ENCODE measurements around the gene SCUBE1.
"Not testable (repeated sequence)": the region's sequence is repeated elsewhere in the genome, so short reads cannot be mapped to it uniquely, and the experiment has no call there.

Gene SCUBE1

DNA sequence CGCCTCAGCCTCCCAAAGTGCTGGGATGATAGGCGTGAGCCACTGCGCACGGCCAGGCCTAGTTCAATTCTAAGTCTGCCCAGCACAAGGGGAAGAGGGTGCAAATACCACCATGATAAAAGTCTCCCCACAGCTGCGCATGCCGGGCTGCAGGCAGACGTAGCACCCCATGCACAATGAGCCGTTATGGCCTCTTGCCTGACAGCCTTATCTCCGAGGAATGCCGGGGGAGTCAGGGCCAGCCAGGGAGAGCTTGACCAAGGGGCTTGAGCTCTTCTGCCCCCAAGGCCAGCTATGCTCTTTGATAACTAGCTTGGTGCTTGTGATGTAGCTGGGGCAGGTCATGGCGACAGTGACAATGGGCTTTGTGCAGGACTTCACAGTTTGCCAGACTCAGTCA lies 13.7 kb upstream of the SCUBE1 start:
- H3K9ac ChIP-seq (ENCODE audit: insufficient read length, low read depth) = no peak overlapping the region
- no peaks in the 10 kb centered on the region for H3K36me3 ChIP-seq (ENCODE audit: insufficient read depth, insufficient read length, low read length)
- H3K4me1 ChIP-seq (ENCODE audit: insufficient read depth, insufficient read length) = no peaks in the 10 kb centered on the region
- H3K27me3 ChIP-seq (ENCODE audit: insufficient read depth, insufficient read length) = no peaks in the 10 kb centered on the region
- H3K9me3 ChIP-seq (ENCODE audit: insufficient read depth, low read length) = no peaks in the 10 kb centered on the region
- DNase-seq (ENCODE audit: low read depth, low spot score) = no peak
- H3K4me3 ChIP-seq (ENCODE audit: insufficient read length, low read depth) = no peak overlapping the region
- no peak for TF ChIP-seq ZNF274 (IDR thresholded peaks at IDR 0.05; ENCODE audit: low read depth, low read length)
- no peak for TF ChIP-seq YY1 (IDR thresholded peaks at IDR 0.05; ENCODE audit: insufficient read depth, insufficient read length)
- no peak for TF ChIP-seq SUZ12 (IDR thresholded peaks at IDR 0.05; ENCODE audit: extremely low read depth, insufficient read depth, insufficient read length)

DNA sequence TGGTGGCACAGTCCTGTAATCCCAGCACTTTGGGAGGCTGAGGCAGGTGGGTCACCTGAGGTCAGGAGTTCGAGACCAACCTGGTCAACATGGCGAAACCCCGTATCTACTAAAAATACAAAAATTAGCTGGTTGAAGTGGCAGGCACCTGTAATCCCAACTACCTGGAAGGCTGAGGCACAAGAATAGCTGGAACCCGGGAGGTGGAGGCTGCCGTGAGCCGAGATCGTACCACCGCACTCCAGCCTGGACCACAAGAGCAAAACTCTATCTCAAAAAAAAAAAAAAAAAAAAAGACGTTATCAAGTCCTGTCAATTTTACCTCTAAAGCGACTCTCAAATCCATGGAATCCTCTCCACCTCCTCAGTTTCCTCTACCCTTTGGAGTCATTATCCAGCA lies 12.5 kb upstream of the SCUBE1 start:
- H3K9me3 ChIP-seq (ENCODE audit: insufficient read depth, low read length); H3K4me3 ChIP-seq (ENCODE audit: insufficient read length, low read depth); H3K4me1 ChIP-seq (ENCODE audit: insufficient read depth, insufficient read length); H3K27me3 ChIP-seq (ENCODE audit: insufficient read depth, insufficient read length); DNase-seq (ENCODE audit: low read depth, low spot score); H3K36me3 ChIP-seq (ENCODE audit: insufficient read depth, insufficient read length, low read length); H3K9ac ChIP-seq (ENCODE audit: insufficient read length, low read depth): not testable (repeated sequence)

- TF ChIP-seq ZNF274 (IDR thresholded peaks at IDR 0.05; ENCODE audit: low read depth, low read length) (no peak), SUZ12 (IDR thresholded peaks at IDR 0.05; ENCODE audit: extremely low read depth, insufficient read depth, insufficient read length) (no peak), YY1 (IDR thresholded peaks at IDR 0.05; ENCODE audit: insufficient read depth, insufficient read length) (no peak)
- Histone ChIP-seq H3K36me3 (ENCODE audit: insufficient read depth, insufficient read length, low read length) (no peaks in the 10 kb centered on the region), H3K9me3 (ENCODE audit: insufficient read depth, low read length) (no peaks in the 10 kb centered on the region; the same call in 1 of the 2 replicates), H3K4me1 (ENCODE audit: insufficient read depth, insufficient read length) (no peaks in the 10 kb centered on the region), H3K4me3 (ENCODE audit: insufficient read length, low read depth) (no peak overlapping the region), H3K27me3 (ENCODE audit: insufficient read depth, insufficient read length) (no peaks in the 10 kb centered on the region), H3K9ac (ENCODE audit: insufficient read length, low read depth) (no peak overlapping the region)
- DNase-seq (ENCODE audit: low read depth, low spot score) = no peak
Observed at GRCh38 chr22:43351966-43352345, 8.8 kb upstream of the SCUBE1 start.

GRCh38 chr22:43349636-43350035 lies 6.5 kb upstream of the SCUBE1 start:
- Histone ChIP-seq H3K36me3 (ENCODE audit: insufficient read depth, insufficient read length, low read length) (no peaks in the 10 kb centered on the region), H3K9ac (ENCODE audit: insufficient read length, low read depth) (no peak overlapping the region), H3K4me3 (ENCODE audit: insufficient read length, low read depth) (no peak overlapping the region), H3K4me1 (ENCODE audit: insufficient read depth, insufficient read length) (no peaks in the 10 kb centered on the region), H3K9me3 (ENCODE audit: insufficient read depth, low read length) (no peaks in the 10 kb centered on the region; the same call in 1 of the 2 replicates), H3K27me3 (ENCODE audit: insufficient read depth, insufficient read length) (peaks cover 16% of the 10 kb centered on the region)
- TF ChIP-seq ZNF274 (IDR thresholded peaks at IDR 0.05; ENCODE audit: low read depth, low read length) = no peak
- no peak for TF ChIP-seq SUZ12 (IDR thresholded peaks at IDR 0.05; ENCODE audit: extremely low read depth, insufficient read depth, insufficient read length)
- no peak for TF ChIP-seq YY1 (IDR thresholded peaks at IDR 0.05; ENCODE audit: insufficient read depth, insufficient read length)
- no peak for DNase-seq (ENCODE audit: low read depth, low spot score)

- DNase-seq (ENCODE audit: low read depth, low spot score) = peak; percentile 23
- no peaks in the 10 kb centered on the region; the same call in 1 of the 2 replicates for H3K9me3 ChIP-seq (ENCODE audit: insufficient read depth, low read length)
- H3K9ac ChIP-seq (ENCODE audit: insufficient read length, low read depth) = no peak overlapping the region
- TF ChIP-seq ZNF274 (IDR thresholded peaks at IDR 0.05; ENCODE audit: low read depth, low read length) = no peak
- TF ChIP-seq YY1 (IDR thresholded peaks at IDR 0.05; ENCODE audit: insufficient read depth, insufficient read length) = no peak
- TF ChIP-seq SUZ12 (IDR thresholded peaks at IDR 0.05; ENCODE audit: extremely low read depth, insufficient read depth, insufficient read length) = no peak
- no peaks in the 10 kb centered on the region for H3K36me3 ChIP-seq (ENCODE audit: insufficient read depth, insufficient read length, low read length)
- peaks cover 40% of the 10 kb centered on the region for H3K27me3 ChIP-seq (ENCODE audit: insufficient read depth, insufficient read length)
- peaks cover 3% of the 10 kb centered on the region for H3K4me1 ChIP-seq (ENCODE audit: insufficient read depth, insufficient read length)
- H3K4me3 ChIP-seq (ENCODE audit: insufficient read length, low read depth) = no peak overlapping the region
Observed at GRCh38 chr22:43346521-43346929, 3.4 kb upstream of the SCUBE1 start.

DNA sequence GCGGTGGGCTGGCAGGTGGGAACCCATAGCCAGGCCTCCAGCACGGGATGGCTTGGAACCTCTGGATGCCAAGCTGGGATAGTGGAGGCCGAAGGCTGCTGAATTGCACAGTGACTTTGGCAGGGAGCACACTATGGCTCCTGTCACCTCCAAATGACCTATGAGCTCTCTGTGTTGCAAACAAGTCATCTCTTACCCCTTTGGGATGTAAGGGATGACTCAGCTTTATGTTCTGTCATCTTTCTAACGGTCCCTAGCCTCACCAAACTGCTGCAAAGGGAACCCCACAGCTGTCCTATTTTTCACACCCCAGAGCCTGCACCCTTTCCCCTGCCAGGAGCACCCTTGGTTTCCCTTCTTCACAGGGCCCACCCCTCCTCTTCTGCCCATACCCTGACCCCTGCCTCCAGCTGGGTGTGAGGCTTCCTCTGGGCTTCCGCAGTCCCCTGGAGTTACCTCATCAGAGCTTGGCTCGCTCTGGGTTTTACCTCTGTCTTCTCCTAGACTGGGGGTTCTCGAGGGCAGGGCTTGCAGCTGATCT lies 2.7 kb upstream of the SCUBE1 start:
- no peaks in the 10 kb centered on the region; the same call in 1 of the 2 replicates for H3K9me3 ChIP-seq (ENCODE audit: insufficient read depth, low read length)
- no peak for DNase-seq (ENCODE audit: low read depth, low spot score)
- peaks cover 3% of the 10 kb centered on the region for H3K4me1 ChIP-seq (ENCODE audit: insufficient read depth, insufficient read length)

DNA sequence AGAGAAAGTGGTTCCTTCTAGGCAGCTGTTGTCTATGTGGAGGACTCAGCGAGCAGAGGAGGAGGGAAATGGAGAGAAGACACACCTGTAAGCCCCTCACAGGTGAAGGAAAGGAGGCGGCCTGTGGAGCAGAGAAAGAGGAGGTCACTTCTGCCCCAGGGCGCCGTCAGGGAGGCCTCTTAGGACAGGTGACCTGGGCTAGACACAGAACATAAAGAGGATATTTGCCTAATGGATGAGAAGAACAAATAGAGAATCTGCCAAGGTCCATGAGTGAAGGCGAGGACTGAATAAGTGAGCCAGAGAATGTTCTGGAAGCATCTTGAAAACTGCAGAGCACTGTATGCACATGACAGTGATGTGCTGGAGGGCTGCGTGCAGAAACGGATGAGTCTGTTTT lies 2.2 kb upstream of the SCUBE1 start:
- DNase-seq (ENCODE audit: low read depth, low spot score) = no peak
- Histone ChIP-seq H3K4me3 (ENCODE audit: insufficient read length, low read depth) (no peak overlapping the region), H3K9ac (ENCODE audit: insufficient read length, low read depth) (no peak overlapping the region), H3K27me3 (ENCODE audit: insufficient read depth, insufficient read length) (peaks cover 52% of the 10 kb centered on the region), H3K36me3 (ENCODE audit: insufficient read depth, insufficient read length, low read length) (no peaks in the 10 kb centered on the region), H3K4me1 (ENCODE audit: insufficient read depth, insufficient read length) (peaks cover 3% of the 10 kb centered on the region), H3K9me3 (ENCODE audit: insufficient read depth, low read length) (no peaks in the 10 kb centered on the region; the same call in 1 of the 2 replicates)
- TF ChIP-seq YY1 (IDR thresholded peaks at IDR 0.05; ENCODE audit: insufficient read depth, insufficient read length) (no peak), SUZ12 (IDR thresholded peaks at IDR 0.05; ENCODE audit: extremely low read depth, insufficient read depth, insufficient read length) (no peak), ZNF274 (IDR thresholded peaks at IDR 0.05; ENCODE audit: low read depth, low read length) (no peak)

More for the DNA sequence above, 2.7 kb upstream of the SCUBE1 start:
- H3K36me3 ChIP-seq (ENCODE audit: insufficient read depth, insufficient read length, low read length) = no peaks in the 10 kb centered on the region
- H3K27me3 ChIP-seq (ENCODE audit: insufficient read depth, insufficient read length) = peaks cover 47% of the 10 kb centered on the region
- no peak overlapping the region for H3K4me3 ChIP-seq (ENCODE audit: insufficient read length, low read depth)
- no peak for TF ChIP-seq SUZ12 (IDR thresholded peaks at IDR 0.05; ENCODE audit: extremely low read depth, insufficient read depth, insufficient read length)
- no peak for TF ChIP-seq YY1 (IDR thresholded peaks at IDR 0.05; ENCODE audit: insufficient read depth, insufficient read length)
- no peak for TF ChIP-seq ZNF274 (IDR thresholded peaks at IDR 0.05; ENCODE audit: low read depth, low read length)
- no peak overlapping the region for H3K9ac ChIP-seq (ENCODE audit: insufficient read length, low read depth)

- Histone ChIP-seq H3K4me1 (ENCODE audit: insufficient read depth, insufficient read length) (peaks cover 3% of the 10 kb centered on the region), H3K27me3 (ENCODE audit: insufficient read depth, insufficient read length) (peaks cover 57% of the 10 kb centered on the region)
Observed at GRCh38 chr22:43344520-43344787, 1.3 kb upstream of the SCUBE1 start.

More at GRCh38 chr22:43344520-43344787, 1.3 kb upstream of the SCUBE1 start:
- no peak for DNase-seq (ENCODE audit: low read depth, low spot score)
- no peak overlapping the region for H3K4me3 ChIP-seq (ENCODE audit: insufficient read length, low read depth)
- H3K9ac ChIP-seq (ENCODE audit: insufficient read length, low read depth) = no peak overlapping the region
- H3K9me3 ChIP-seq (ENCODE audit: insufficient read depth, low read length) = no peaks in the 10 kb centered on the region; the same call in 1 of the 2 replicates
- TF ChIP-seq SUZ12 (IDR thresholded peaks at IDR 0.05; ENCODE audit: extremely low read depth, insufficient read depth, insufficient read length) (no peak), YY1 (IDR thresholded peaks at IDR 0.05; ENCODE audit: insufficient read depth, insufficient read length) (no peak), ZNF274 (IDR thresholded peaks at IDR 0.05; ENCODE audit: low read depth, low read length) (no peak)
- no peaks in the 10 kb centered on the region for H3K36me3 ChIP-seq (ENCODE audit: insufficient read depth, insufficient read length, low read length)
